BE2C (cell line): ENCODE results near the gene AGPAT4.

Experiments used
- DNase-seq: peaks from one replicate; pipeline ENCODE4 v3.0.0-alpha.2; 2020
- H3K27me3 ChIP-seq: fragments of 250-450 bp; sonication (Bioruptor Pico); 2 replicates; pipeline ENCODE4 v1.5.1; 2020; ENCODE audit warnings: mild to moderate bottlenecking
- H3K36me3 ChIP-seq: fragments of 250-450 bp; sonication (Bioruptor Pico); 2 replicates; pipeline ENCODE4 v1.5.1; 2020; ENCODE audit warnings: mild to moderate bottlenecking
- H3K4me1 ChIP-seq: fragments of 250-450 bp; sonication (Bioruptor Pico); 2 replicates; pipeline ENCODE4 v1.5.1; 2020
- H3K4me3 ChIP-seq: 2 replicates; pipeline ENCODE4 v1.5.1; 2011; ENCODE audit warnings: low read depth, low read length
- H3K9me3 ChIP-seq: fragments of 250-450 bp; sonication (Bioruptor Pico); 2 replicates; pipeline ENCODE4 v1.5.1; 2020
- TF ChIP-seq, protein P1 (sequence below): IDR thresholded peaks from 2 replicates; pipeline ENCODE4 v1.5.1; 2012; ENCODE audit warnings: mild to moderate bottlenecking, low read depth, low read length

The AGPAT4 gene

DNA sequence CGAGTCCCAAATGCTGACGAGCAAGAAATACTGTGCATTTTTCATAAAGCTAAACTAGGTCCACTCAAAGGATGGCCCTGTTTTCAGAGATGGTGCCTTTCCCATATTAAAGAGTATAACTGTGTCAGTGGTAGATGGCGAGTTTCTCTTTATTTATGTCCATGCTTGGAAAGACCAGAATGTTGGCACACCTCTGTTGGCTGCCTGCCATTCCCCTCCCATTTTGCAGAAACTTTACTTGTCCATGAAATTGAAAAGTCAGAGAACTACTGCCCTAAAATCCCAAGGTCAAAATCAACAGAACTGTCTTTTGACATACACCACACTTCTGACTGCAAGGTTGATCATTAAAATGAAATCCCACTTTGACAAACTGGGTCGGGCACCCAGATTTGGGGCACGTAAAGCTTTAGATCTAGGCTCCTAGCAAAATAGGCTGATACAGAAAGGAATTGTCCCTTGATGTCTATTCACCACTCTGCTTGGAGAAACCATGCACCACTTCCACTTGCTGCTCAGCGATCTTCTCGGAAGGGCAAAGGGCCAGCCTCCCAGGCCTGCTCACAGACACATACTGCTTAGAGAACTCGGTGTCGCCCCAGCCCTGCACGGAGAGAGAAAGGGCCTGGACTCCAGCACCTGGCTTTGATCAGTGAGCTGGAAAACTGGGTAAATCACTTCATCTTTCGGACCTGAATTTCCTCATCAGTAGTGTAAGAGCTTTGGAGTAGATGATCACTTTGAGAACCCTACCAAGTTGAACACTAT lies 130.0 kb downstream of the AGPAT4 start:
- Histone ChIP-seq H3K27me3 (no peaks in the 10 kb centered on the region), H3K36me3 (no peaks in the 10 kb centered on the region; the same call in 1 of the 2 replicates), H3K4me3 (no peak overlapping the region), H3K4me1 (no peaks in the 10 kb centered on the region), H3K9me3 (no peaks in the 10 kb centered on the region)
- TF ChIP-seq, protein P1, sequence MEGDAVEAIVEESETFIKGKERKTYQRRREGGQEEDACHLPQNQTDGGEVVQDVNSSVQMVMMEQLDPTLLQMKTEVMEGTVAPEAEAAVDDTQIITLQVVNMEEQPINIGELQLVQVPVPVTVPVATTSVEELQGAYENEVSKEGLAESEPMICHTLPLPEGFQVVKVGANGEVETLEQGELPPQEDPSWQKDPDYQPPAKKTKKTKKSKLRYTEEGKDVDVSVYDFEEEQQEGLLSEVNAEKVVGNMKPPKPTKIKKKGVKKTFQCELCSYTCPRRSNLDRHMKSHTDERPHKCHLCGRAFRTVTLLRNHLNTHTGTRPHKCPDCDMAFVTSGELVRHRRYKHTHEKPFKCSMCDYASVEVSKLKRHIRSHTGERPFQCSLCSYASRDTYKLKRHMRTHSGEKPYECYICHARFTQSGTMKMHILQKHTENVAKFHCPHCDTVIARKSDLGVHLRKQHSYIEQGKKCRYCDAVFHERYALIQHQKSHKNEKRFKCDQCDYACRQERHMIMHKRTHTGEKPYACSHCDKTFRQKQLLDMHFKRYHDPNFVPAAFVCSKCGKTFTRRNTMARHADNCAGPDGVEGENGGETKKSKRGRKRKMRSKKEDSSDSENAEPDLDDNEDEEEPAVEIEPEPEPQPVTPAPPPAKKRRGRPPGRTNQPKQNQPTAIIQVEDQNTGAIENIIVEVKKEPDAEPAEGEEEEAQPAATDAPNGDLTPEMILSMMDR, result no peak
- DNase-seq, result no peak

DNA sequence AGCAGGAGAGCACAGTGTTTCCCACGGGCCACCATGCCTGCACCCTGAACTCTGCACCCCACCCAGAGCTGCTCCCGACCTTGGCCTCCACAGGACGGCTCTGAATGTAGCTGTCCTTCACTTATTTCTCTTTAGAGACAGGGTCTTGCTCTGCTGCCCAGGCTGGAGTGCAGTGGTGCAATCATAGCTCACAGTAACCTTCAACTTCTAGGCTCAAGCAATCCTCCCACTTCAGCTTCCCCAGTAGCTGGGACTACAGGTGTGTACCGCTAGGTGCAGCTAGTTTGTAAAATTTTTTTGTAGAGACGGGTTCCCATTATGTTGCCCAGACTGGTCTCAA lies 130.9 kb downstream of the AGPAT4 start:
- TF ChIP-seq, protein P1, result no peak
- H3K27me3 ChIP-seq, result no peaks in the 10 kb centered on the region
- no peaks in the 10 kb centered on the region; the same call in 1 of the 2 replicates for H3K36me3 ChIP-seq
- DNase-seq, result no peak
- no peak overlapping the region for H3K4me3 ChIP-seq
- H3K9me3 ChIP-seq, result no peaks in the 10 kb centered on the region
- H3K4me1 ChIP-seq, result no peaks in the 10 kb centered on the region

DNA sequence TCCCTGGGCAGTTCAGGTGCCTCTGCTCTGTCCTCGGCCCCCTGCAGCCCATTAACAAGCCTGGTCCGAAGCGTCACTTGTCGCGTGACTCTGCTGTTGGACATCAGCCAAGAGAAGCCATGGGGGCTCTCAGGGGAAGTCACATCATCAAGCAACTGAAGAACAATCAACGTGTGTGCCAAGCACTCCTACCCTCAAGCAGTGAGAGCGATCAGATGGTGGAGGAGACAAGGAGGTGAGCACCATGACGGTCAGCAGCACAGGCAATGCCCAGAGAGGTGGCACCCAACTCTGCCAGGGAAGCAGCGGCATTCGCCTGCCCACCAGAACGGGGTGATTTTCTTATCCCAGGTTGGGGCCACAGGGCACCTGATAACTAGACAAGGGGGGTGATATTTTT lies 132.7 kb downstream of the AGPAT4 start:
- H3K4me3 ChIP-seq, result no peak overlapping the region
- no peak for DNase-seq
- H3K36me3 ChIP-seq, result peaks cover 3% of the 10 kb centered on the region; the same call in 1 of the 2 replicates
- H3K4me1 ChIP-seq, result no peaks in the 10 kb centered on the region
- H3K27me3 ChIP-seq, result no peaks in the 10 kb centered on the region
- no peaks in the 10 kb centered on the region for H3K9me3 ChIP-seq
- TF ChIP-seq, protein P1, result no peak

DNA sequence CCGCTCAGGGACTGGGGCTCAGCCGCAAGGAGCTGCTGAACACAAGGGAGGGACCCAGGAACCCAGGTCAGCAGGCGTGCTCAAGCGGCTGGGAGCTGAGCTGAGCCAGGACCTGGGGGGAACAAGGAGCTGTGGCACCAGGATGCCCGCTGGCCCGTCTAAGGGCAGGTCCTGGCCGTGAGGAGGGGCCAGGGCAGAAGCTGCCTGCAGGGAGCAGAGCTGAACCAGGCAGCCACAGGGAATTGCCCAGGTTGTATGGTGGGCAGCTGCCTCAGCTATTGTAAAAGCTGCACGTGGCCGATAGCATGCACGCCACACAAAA lies 133.3 kb downstream of the AGPAT4 start:
- TF ChIP-seq, protein P1, result no peak
- no peaks in the 10 kb centered on the region for H3K4me1 ChIP-seq

DNA sequence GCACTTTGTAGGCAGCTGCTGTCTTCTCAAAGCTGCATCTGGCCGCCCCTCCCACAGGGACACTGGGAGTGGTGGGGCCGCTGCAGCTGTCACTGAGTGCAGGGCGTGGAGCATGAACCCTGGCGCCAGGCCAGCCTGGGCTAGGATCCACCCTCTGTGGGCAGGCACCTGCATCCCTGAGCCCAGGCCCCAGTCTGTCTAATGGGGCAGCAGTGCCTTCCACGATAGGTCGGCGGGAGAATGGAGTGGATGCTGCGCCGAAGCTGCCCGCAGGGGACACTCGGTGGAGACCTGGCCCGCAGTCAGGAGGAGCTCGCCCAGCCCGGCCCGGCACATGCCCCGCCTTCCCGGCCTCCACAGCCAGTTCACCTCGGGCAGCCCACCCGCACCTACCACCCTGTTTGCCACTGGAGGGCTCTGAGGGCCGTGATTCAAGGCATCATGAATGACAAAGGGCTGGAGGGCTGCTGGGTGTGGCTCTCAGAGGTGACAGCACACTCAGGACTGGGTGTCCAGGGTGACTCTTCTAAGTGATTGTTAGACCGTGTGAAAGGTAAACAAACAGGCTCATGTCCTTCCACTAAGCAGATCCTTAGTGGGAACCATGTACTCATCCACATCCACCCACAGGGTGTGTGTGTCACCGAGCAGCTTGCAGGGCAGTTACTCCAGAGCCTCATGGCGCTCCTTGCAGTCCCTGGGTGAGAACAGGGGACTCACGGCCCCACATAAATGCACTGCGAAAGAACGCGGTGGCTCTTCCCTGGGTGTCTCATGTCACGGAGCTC lies 133.9 kb downstream of the AGPAT4 start:
- peak; percentile 49 for DNase-seq
- H3K27me3 ChIP-seq, result no peaks in the 10 kb centered on the region
- no peaks in the 10 kb centered on the region for H3K9me3 ChIP-seq
- no peaks in the 10 kb centered on the region for H3K4me1 ChIP-seq
- H3K36me3 ChIP-seq, result peaks cover 12% of the 10 kb centered on the region
- H3K4me3 ChIP-seq, result no peak overlapping the region
- TF ChIP-seq, protein P1, result no peak

More for the DNA sequence above, 133.3 kb downstream of the AGPAT4 start:
- Histone ChIP-seq H3K4me3 (no peak overlapping the region), H3K36me3 (peaks cover 8% of the 10 kb centered on the region), H3K9me3 (no peaks in the 10 kb centered on the region), H3K27me3 (no peaks in the 10 kb centered on the region)
- no peak for DNase-seq

DNA sequence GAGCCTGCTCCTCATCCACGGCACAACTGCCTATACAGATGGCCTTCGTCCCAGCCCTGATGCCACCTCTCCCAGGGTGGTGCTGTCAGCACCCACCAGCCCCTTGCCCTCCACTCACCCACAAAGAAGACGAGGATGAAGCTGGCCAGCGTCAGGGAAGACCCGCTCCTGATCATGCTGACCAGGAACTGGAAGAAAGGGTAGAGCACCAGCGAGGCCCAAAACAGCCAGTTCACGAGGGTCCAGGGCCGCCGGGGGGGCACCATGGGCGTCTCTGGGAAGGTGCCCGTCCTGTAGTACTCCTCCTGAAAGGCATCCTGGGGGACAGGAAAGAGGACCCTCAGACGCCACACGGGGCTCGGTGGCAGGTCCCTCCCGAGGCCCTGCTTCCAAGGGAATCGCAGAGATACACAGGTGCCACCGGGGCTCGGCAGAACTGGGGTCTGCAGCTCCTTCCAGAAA lies 134.5 kb downstream of the AGPAT4 start:
- Histone ChIP-seq H3K4me3 (no peak overlapping the region), H3K36me3 (peaks cover 12% of the 10 kb centered on the region), H3K9me3 (no peaks in the 10 kb centered on the region), H3K27me3 (no peaks in the 10 kb centered on the region), H3K4me1 (no peaks in the 10 kb centered on the region)
- DNase-seq, result no peak
- TF ChIP-seq, protein P1, result no peak
